Vagina (tissue), 2 donors: ENCODE data around the gene LAG3. TPM values are rescaled to one million over a fixed set of nuclear protein-coding genes. Genes with fewer than 3 reads are reported as not detected.

Experiments
- DNase-seq, 2 donors: peaks; one replicate each; pipeline ENCODE4 v3.0.0-alpha.2; 2017; ENCODE audit errors: extremely low spot score in 2 of 2
- H3K27ac ChIP-seq: fragments of 200-600 bp; sonication (generic); one replicate; pipeline ENCODE4 v1.5.1; 2019
- H3K27me3 ChIP-seq: fragments of 200-600 bp; sonication (generic); one replicate; pipeline ENCODE4 v1.5.1; 2019
- H3K36me3 ChIP-seq, 2 donors: fragments of 200-600 bp; sonication (generic); one replicate each; pipeline ENCODE4 v1.5.1; 2017 to 2019
- H3K4me1 ChIP-seq: fragments of 200-600 bp; sonication (generic); one replicate; pipeline ENCODE4 v1.5.1; 2019
- H3K4me3 ChIP-seq, 2 donors: fragments of 200-600 bp; sonication (generic); 1 replicate in 1 of 2; 2 replicates in 1 of 2; pipeline ENCODE4 v1.5.1; 2016 to 2019
- H3K9me3 ChIP-seq: fragments of 200-600 bp; sonication (generic); one replicate; pipeline ENCODE4 v1.5.1; 2019
- CTCF ChIP-seq, 3 experiments: fragments of 450-650 bp in 2 of 3; fragments of 200-600 bp in 1 of 3; sonication (generic) in 1 of 3; IDR thresholded peaks; one replicate each; pipeline ENCODE4 v1.5.1; 2017 to 2019; ENCODE audit warnings: antibody characterized with exemption in 3 of 3, mild to moderate bottlenecking in 2 of 3, moderate library complexity in 2 of 3
- POLR2A ChIP-seq, 2 donors: fragments of 450-650 bp; IDR thresholded peaks; one replicate each; pipeline ENCODE4 v1.6.1; 2017; ENCODE audit warnings: antibody characterized with exemption in 2 of 2, mild to moderate bottlenecking in 2 of 2, moderate library complexity in 2 of 2
- POLR2AphosphoS5 ChIP-seq, 2 donors: sonication (generic); formaldehyde crosslinking; IDR thresholded peaks; one replicate each; pipeline ENCODE4 v1.9.0; 2017; ENCODE audit warnings: antibody characterized with exemption in 2 of 2, mild to moderate bottlenecking in 2 of 2, low read depth in 1 of 2; ENCODE audit not compliant: insufficient read depth in 1 of 2
- intact Hi-C: fragments of 100-400 bp; cut with DNase I; formaldehyde crosslinking; loops from one replicate; pipeline ENCODE4 v1.15.1; 2023
- total RNA-seq: library from RNA; depleted of rRNA; stranded (reverse); fragments of >200 nt; gene quantifications from one replicate; pipeline ENCODE4 v1.2.3, GENCODE V29; 2016

The LAG3 gene
- total RNA-seq, 1 donor from 2014 or later = 10.3 TPM

- intact Hi-C loops = no loop called here
- no peaks in the 10 kb centered on the region for H3K9me3 ChIP-seq
- no peak for TF ChIP-seq POLR2AphosphoS5 (IDR thresholded peaks at IDR 0.05; ENCODE audit: insufficient read depth in 1 of 2, low read depth in 1 of 2)
- no peak for TF ChIP-seq POLR2A (IDR thresholded peaks at IDR 0.05)
- TF ChIP-seq CTCF (IDR thresholded peaks at IDR 0.05) = no peak
- no peak overlapping the region for H3K4me3 ChIP-seq
- no peaks in the 10 kb centered on the region for H3K36me3 ChIP-seq
- H3K27me3 ChIP-seq = no peaks in the 10 kb centered on the region
- no peak overlapping the region for H3K27ac ChIP-seq
- peaks cover 19% of the 10 kb centered on the region for H3K4me1 ChIP-seq
- DNase-seq = no peak
Measured at GRCh38 chr12:6817662-6818157, 45.4 kb downstream of the LAG3 start.

DNA sequence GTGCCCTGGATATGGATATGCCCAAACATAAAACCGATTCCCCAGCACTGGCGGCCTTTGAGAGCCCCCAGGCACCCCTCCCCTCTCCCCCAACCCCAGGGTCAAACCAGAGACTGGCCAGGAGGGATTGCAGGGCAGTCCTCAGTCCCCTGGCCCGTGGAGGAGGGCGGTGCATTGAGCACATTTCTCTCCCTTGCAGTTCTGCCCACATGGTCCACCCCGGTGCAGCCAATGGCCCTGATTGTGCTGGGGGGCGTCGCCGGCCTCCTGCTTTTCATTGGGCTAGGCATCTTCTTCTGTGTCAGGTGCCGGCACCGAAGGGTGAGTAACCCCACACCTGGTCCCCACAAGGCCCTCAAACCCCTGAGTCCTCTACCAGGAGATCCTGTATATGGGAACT lies 45.9 kb downstream of the LAG3 start:
- H3K4me3 ChIP-seq = no peak overlapping the region
- H3K9me3 ChIP-seq = no peaks in the 10 kb centered on the region

DNA sequence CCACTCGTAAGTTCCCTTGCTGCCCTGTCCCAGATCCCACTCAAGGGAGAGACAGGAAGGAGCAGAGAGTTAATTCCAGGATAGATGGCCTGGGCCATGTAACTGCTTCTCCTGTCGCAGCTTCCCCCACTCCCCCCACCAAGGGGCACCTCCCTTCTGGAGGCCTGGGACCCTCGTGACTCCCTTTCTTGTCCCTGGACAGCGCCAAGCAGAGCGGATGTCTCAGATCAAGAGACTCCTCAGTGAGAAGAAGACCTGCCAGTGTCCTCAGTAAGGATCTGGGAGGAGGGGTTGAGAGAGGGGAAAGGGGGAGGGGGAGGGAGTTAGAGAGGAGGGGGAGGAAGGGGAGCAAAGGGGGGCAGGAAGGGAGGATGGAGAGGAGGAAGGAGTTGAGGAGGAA lies 46.3 kb downstream of the LAG3 start:
- Histone ChIP-seq H3K4me3 (no peak overlapping the region), H3K4me1 (peaks cover 19% of the 10 kb centered on the region), H3K9me3 (no peaks in the 10 kb centered on the region), H3K36me3 (no peaks in the 10 kb centered on the region), H3K27ac (no peak overlapping the region), H3K27me3 (no peaks in the 10 kb centered on the region)
- no peak for DNase-seq
- intact Hi-C loops = no loop called here
- TF ChIP-seq POLR2A (IDR thresholded peaks at IDR 0.05) (no peak), CTCF (IDR thresholded peaks at IDR 0.05) (no peak), POLR2AphosphoS5 (IDR thresholded peaks at IDR 0.05; ENCODE audit: insufficient read depth in 1 of 2, low read depth in 1 of 2) (no peak)

More for the DNA sequence above, 45.9 kb downstream of the LAG3 start:
- Histone ChIP-seq H3K27me3 (no peaks in the 10 kb centered on the region), H3K27ac (no peak overlapping the region), H3K4me1 (peaks cover 19% of the 10 kb centered on the region), H3K36me3 (no peaks in the 10 kb centered on the region)
- intact Hi-C loops = no loop called here
- DNase-seq = no peak
- TF ChIP-seq POLR2A (IDR thresholded peaks at IDR 0.05) (no peak), POLR2AphosphoS5 (IDR thresholded peaks at IDR 0.05; ENCODE audit: insufficient read depth in 1 of 2, low read depth in 1 of 2) (no peak), CTCF (IDR thresholded peaks at IDR 0.05) (no peak)

DNA sequence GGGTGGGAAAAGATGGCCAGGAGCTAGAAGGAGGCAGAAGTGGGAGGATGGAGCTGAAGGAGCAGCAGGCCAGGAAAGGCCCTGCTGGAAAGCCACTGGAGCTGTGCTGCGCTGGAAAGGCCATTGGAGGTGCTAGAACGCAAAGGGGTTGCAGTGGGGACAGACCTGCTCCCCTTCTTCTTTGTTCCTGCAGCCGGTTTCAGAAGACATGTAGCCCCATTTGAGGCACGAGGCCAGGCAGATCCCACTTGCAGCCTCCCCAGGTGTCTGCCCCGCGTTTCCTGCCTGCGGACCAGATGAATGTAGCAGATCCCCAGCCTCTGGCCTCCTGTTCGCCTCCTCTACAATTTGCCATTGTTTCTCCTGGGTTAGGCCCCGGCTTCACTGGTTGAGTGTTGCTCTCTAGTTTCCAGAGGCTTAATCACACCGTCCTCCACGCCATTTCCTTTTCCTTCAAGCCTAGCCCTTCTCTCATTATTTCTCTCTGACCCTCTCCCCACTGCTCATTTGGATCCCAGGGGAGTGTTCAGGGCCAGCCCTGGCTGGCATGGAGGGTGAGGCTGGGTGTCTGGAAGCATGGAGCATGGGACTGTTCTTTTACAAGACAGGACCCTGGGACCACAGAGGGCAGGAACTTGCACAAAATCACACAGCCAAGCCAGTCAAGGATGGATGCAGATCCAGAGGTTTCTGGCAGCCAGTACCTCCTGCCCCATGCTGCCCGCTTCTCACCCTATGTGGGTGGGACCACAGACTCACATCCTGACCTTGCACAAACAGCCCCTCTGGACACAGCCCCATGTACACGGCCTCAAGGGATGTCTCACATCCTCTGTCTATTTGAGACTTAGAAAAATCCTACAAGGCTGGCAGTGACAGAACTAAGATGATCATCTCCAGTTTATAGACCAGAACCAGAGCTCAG lies 47.0 kb downstream of the LAG3 start:
- intact Hi-C loops = no loop called here
- H3K36me3 ChIP-seq = no peaks in the 10 kb centered on the region
- H3K27me3 ChIP-seq = no peaks in the 10 kb centered on the region
- no peaks in the 10 kb centered on the region for H3K9me3 ChIP-seq
- peaks cover 19% of the 10 kb centered on the region for H3K4me1 ChIP-seq
- H3K27ac ChIP-seq = no peak overlapping the region
- TF ChIP-seq POLR2A (IDR thresholded peaks at IDR 0.05) (no peak), CTCF (IDR thresholded peaks at IDR 0.05) (no peak), POLR2AphosphoS5 (IDR thresholded peaks at IDR 0.05; ENCODE audit: insufficient read depth in 1 of 2, low read depth in 1 of 2) (no peak)
- H3K4me3 ChIP-seq = no peak overlapping the region
- no peak for DNase-seq

- H3K36me3 ChIP-seq = no peaks in the 10 kb centered on the region
- intact Hi-C loops = no loop called here
- H3K4me1 ChIP-seq = peaks cover 24% of the 10 kb centered on the region
- no peak overlapping the region for H3K4me3 ChIP-seq
- H3K27me3 ChIP-seq = no peaks in the 10 kb centered on the region
- H3K27ac ChIP-seq = no peak overlapping the region
- TF ChIP-seq POLR2AphosphoS5 (IDR thresholded peaks at IDR 0.05; ENCODE audit: insufficient read depth in 1 of 2, low read depth in 1 of 2) (no peak), CTCF (IDR thresholded peaks at IDR 0.05) (no peak), POLR2A (IDR thresholded peaks at IDR 0.05) (no peak)
- no peaks in the 10 kb centered on the region for H3K9me3 ChIP-seq
- no peak for DNase-seq
Measured at GRCh38 chr12:6820166-6820565, 47.8 kb downstream of the LAG3 start.
